K562 (cell line): ENCODE data around the gene SNIP1. TPM values are rescaled to one million over a fixed set of nuclear protein-coding genes. Genes with fewer than 3 reads are reported as not detected.

ENCODE experiments used
- ARNT ChIP-seq, 2 experiments: fragments of 450-650 bp; IDR thresholded peaks; 2 replicates each; pipeline ENCODE4 v1.6.1; 2016; ENCODE audit warnings: mild to moderate bottlenecking in 1 of 2
- CGGBP1 ChIP-seq: fragments of 250-450 bp; sonication (Bioruptor Pico); IDR thresholded peaks from 2 replicates; pipeline ENCODE4 v1.9.0; 2021; ENCODE audit warnings: mild to moderate bottlenecking
- DACH1 ChIP-seq: fragments of 450-650 bp; IDR thresholded peaks from 2 replicates; pipeline ENCODE4 v1.6.1; 2018; ENCODE audit not compliant: partially characterized antibody
- DNMT1 ChIP-seq: fragments of 450-650 bp; IDR thresholded peaks from 2 replicates; pipeline ENCODE4 v1.6.1; 2016; ENCODE audit warnings: antibody characterized with exemption, mild to moderate bottlenecking
- DPF2 ChIP-seq: fragments of 450-650 bp; IDR thresholded peaks from 2 replicates; pipeline ENCODE4 v1.6.1; 2016
- E2F8 ChIP-seq: fragments of 450-650 bp; IDR thresholded peaks from 2 replicates; pipeline ENCODE4 v1.7.1; 2018; ENCODE audit warnings: mild to moderate bottlenecking, low read depth; ENCODE audit not compliant: partially characterized antibody
- GABPA ChIP-seq: fragments of 200-800 bp; sonication (Bioruptor generic); conservative IDR thresholded peaks from 2 replicates; pipeline ENCODE4 v1.6.1; 2016; ENCODE audit warnings: low read depth, missing genetic modification characterization, missing compliant biosample characterization
- ID3 ChIP-seq, 2 experiments: fragments of 250-450 bp in 1 of 2; fragments of 450-650 bp in 1 of 2; sonication (Bioruptor Pico) in 1 of 2; IDR thresholded peaks; 2 replicates each; pipeline versions ENCODE4 v1.6.1 to v1.8.0; 2016 to 2021; ENCODE audit warnings: mild to moderate bottlenecking in 2 of 2, moderate library complexity in 2 of 2, missing compliant biosample characterization in 1 of 2, missing genetic modification characterization in 1 of 2
- SOX6 ChIP-seq: fragments of 450-650 bp; IDR thresholded peaks from 2 replicates; pipeline ENCODE4 v1.6.1; 2014; ENCODE audit warnings: mild to moderate bottlenecking
- TAF7 ChIP-seq: fragments of 450-650 bp; IDR thresholded peaks from 2 replicates; pipeline ENCODE4 v1.6.1; 2016; ENCODE audit warnings: missing genetic modification characterization, missing compliant biosample characterization
- TFE3 ChIP-seq: fragments of 450-650 bp; formaldehyde crosslinking; IDR thresholded peaks from 2 replicates; pipeline ENCODE4 v1.4.0; 2020; ENCODE audit warnings: mild to moderate bottlenecking, mixed read lengths
- TRIM24 ChIP-seq, 2 experiments: fragments of 450-650 bp; IDR thresholded peaks; 2 replicates each; pipeline ENCODE4 v1.6.1; 2016
- VEZF1 ChIP-seq: fragments of 200-800 bp; sonication (Bioruptor generic); IDR thresholded peaks from 2 replicates; pipeline ENCODE4 v1.6.1; 2017; ENCODE audit warnings: missing genetic modification characterization, missing compliant biosample characterization
- XRCC5 ChIP-seq: fragments of 200-400 bp; formaldehyde crosslinking; IDR thresholded peaks from 2 replicates; pipeline ENCODE4 v1.6.1; 2017; ENCODE audit warnings: low read depth, mild to moderate bottlenecking, low read length
- ZEB2 ChIP-seq: fragments of 450-650 bp; IDR thresholded peaks from 2 replicates; pipeline ENCODE4 v1.6.1; 2016
- ZFPM2 ChIP-seq: fragments of 250-450 bp; sonication (Bioruptor Pico); IDR thresholded peaks from 2 replicates; pipeline ENCODE4 v1.5.1; 2022; ENCODE audit warnings: mild to moderate bottlenecking
- ZNF239 ChIP-seq: fragments of 250-450 bp; sonication (Bioruptor Pico); IDR thresholded peaks from 2 replicates; pipeline ENCODE4 v1.4.0; 2020; ENCODE audit warnings: mild to moderate bottlenecking
- ZNF551 ChIP-seq: fragments of 250-450 bp; sonication (Bioruptor Pico); IDR thresholded peaks from 2 replicates; pipeline ENCODE4 v1.5.0; 2021; ENCODE audit warnings: mild to moderate bottlenecking, moderate library complexity
- ZNF695 ChIP-seq: fragments of 450-650 bp; formaldehyde crosslinking; IDR thresholded peaks from 2 replicates; pipeline ENCODE4 v1.4.0; 2020; ENCODE audit warnings: mild to moderate bottlenecking, moderate library complexity
- polyA plus RNA-seq, 8 experiments: library from polyadenylated mRNA; depleted of rRNA in 4 of 8; stranded (reverse) in 5 of 8; unstranded in 3 of 8; fragments of >200 nt; fragmentation: Nextera tagmentation in 2 of 8; fragmentation: Illumina TruSeq in 1 of 8; extraction: Ambion mirVana in 2 of 8; extraction: Trizol in 1 of 8; gene quantifications; 2 replicates each; pipeline versions ENCODE4 v1.2.1 to v1.2.3, GENCODE V29; 2011 to 2014; ENCODE audit warnings: inconsistent platforms in 1 of 8, missing spikeins in 1 of 8
- total RNA-seq, 7 experiments: library from RNA; depleted of rRNA in 6 of 7; stranded (reverse); fragments of >200 nt in 6 of 7; fragmentation: Illumina TruSeq in 2 of 7; extraction: Trizol in 2 of 7; gene quantifications; 2 replicates each; pipeline versions ENCODE4 v1.2.1 to v1.2.3, GENCODE V29; 2011 to 2021; ENCODE audit warnings: low replicate concordance in 1 of 7

Gene SNIP1
- total and polyA plus RNA-seq, 9 of the 15 experiments (the other 6 are each of a cell fraction or from before 2014, with no cell fraction given) = 2.9 to 25.9 (median 14.6) TPM

- TF ChIP-seq SOX6 (peak; percentile 38; the same call in 1 of the 2 replicates), ZNF695 (CRISPR knock-in tag) (no peak), TRIM24 (IDR thresholded peaks at IDR 0.05) (peak; percentile 93 to 96), E2F8 (peak; percentile 98), ARNT (IDR thresholded peaks at IDR 0.05) (peak; percentile 81 to 98; a peak in 3 of 4 replicates), DPF2 (peak; percentile 62), CGGBP1 (CRISPR knock-in tag) (no peak), DACH1 (peak; percentile 16), ZNF551 (CRISPR knock-in tag) (no peak), ZEB2 (peak; percentile 49; the same call in 1 of the 2 replicates), VEZF1 (CRISPR knock-in tag) (peak; percentile 49; the same call in 1 of the 2 replicates), ZFPM2 (CRISPR knock-in tag) (no peak), TAF7 (tag) (peak; percentile 66; the same call in 1 of the 2 replicates), GABPA (tag) (peak; percentile 99), DNMT1 (0 out of 2 replicates have a peak, but pooled peaks have one; percentile 55), XRCC5 (no peak), TFE3 (peak; percentile 99), ID3 (CRISPR knock-in tag; IDR thresholded peaks at IDR 0.05) (0 out of 2 replicates have a peak, but pooled peaks have one; percentile 2), ID3 (tag; IDR thresholded peaks at IDR 0.05) (peak; percentile 45; the same call in 1 of the 2 replicates), ZNF239 (peak; percentile 42; the same call in 1 of the 2 replicates)
These were observed at the start of gene SNIP1 (continued) for GRCh38 chr1:37553927-37554808.
